K562 (cell line): ENCODE measurements around the gene B3GAT3. TPM values are rescaled to one million over a fixed set of nuclear protein-coding genes. Genes with fewer than 3 reads are reported as not detected.
A peak's percentile ranks its signal among the peaks of the same experiment; 100 is the strongest.

Source experiments
- ATAC-seq: fragments of 200-7000 bp; cut with Tn5 transposase; 3 replicates; pipeline ENCODE4 v1.9.1; 2020; ENCODE audit warnings: moderate library complexity
- BruUV-seq: library from RNA; stranded (reverse); fragments of 400-500 nt; replicated peaks from 2 replicates; lab custom pipeline; 2021; lab: Mats Ljungman, UMichigan
- CTCF ChIA-PET: fragments of 300-600 bp; formaldehyde crosslinking; extraction: SDS; loops from one replicate; lab custom pipeline; 2021; ENCODE audit warnings: low intra/inter-chr PET ratio; lab: Yijun Ruan, JAX
- POLR2A ChIA-PET: fragments of 300-600, 350-650 bp; sonication (Branson Sonifier 250); formaldehyde crosslinking; extraction: SDS; loops from one replicate; lab custom pipeline; 2021; ENCODE audit warnings: antibody characterized with exemption, inconsistent platforms; lab: Yijun Ruan, JAX
- DNase-seq, 4 experiments: peaks; one replicate each; pipeline versions ENCODE4 v3.0.0 to v3.0.0-alpha.2; 2011 to 2018; ENCODE audit warnings: low spot score in 3 of 4, mixed read lengths in 3 of 4; ENCODE audit errors: extremely low read depth in 1 of 4
- FAIRE-seq: peaks from 2 replicates; lab custom pipeline; 2011; peaks lifted over from hg19 to GRCh38; lab: Jason Lieb, UNC
- H2AFZ ChIP-seq: 2 replicates; pipeline ENCODE4 v1.6.0; 2011; ENCODE audit warnings: low read depth, low read length, control low read depth, inconsistent platforms
- H3K27ac ChIP-seq: fragments of 200-600 bp; 3 replicates; pipeline ENCODE4 v1.8.0; 2011; ENCODE audit warnings: low read depth, mild to moderate bottlenecking, control low read depth, inconsistent platforms, low read length, moderate library complexity, mixed read lengths; ENCODE audit errors: extremely low read depth
- H3K27me3 ChIP-seq, 2 experiments: fragments of 300-600 bp in 1 of 2; 2 replicates in 1 of 2; 3 replicates in 1 of 2; pipeline versions ENCODE4 v1.6.0 to v1.8.0; 2011; ENCODE audit warnings: inconsistent platforms in 2 of 2, low read length in 2 of 2, mild to moderate bottlenecking in 1 of 2, mixed read lengths in 1 of 2, moderate library complexity in 1 of 2; ENCODE audit not compliant: control insufficient read depth in 2 of 2, insufficient read depth in 2 of 2
- H3K36me3 ChIP-seq: fragments of 300-600 bp; 3 replicates; pipeline ENCODE4 v1.8.0; 2011; ENCODE audit warnings: mild to moderate bottlenecking, low read length, inconsistent platforms; ENCODE audit not compliant: control insufficient read depth, insufficient read depth
- H3K4me1 ChIP-seq, 2 experiments: fragments of 200-600 bp in 1 of 2; replicated peaks in 1 of 2; 2 replicates in 1 of 2; 3 replicates in 1 of 2; pipeline versions ENCODE4 v1.5.1 to v1.8.0; 2011; ENCODE audit warnings: inconsistent platforms in 2 of 2, low read length in 2 of 2, mild to moderate bottlenecking in 1 of 2, mixed read lengths in 1 of 2, moderate library complexity in 1 of 2; ENCODE audit not compliant: control insufficient read depth in 2 of 2, insufficient read depth in 2 of 2
- H3K4me2 ChIP-seq: 2 replicates; pipeline ENCODE4 v1.6.1; 2011; ENCODE audit warnings: low read length, control low read depth, inconsistent platforms, mixed read lengths; ENCODE audit not compliant: insufficient read depth
- H3K4me3 ChIP-seq: fragments of 200-600 bp; sonication (generic), shearing (Covaris generic); 2 replicates; pipeline ENCODE4 v1.5.1; 2016; ENCODE audit warnings: control low read depth, inconsistent platforms
- H3K79me2 ChIP-seq: fragments of 200-600 bp; 3 replicates; pipeline ENCODE4 v1.8.0; 2011; ENCODE audit warnings: low read length, inconsistent platforms; ENCODE audit not compliant: control insufficient read depth, insufficient read depth
- H3K9ac ChIP-seq, 2 experiments: 2 replicates each; pipeline versions ENCODE4 v1.6.0 to v1.6.1; 2011; ENCODE audit warnings: low read depth in 2 of 2, low read length in 2 of 2, control low read depth in 1 of 2, inconsistent platforms in 1 of 2, mild to moderate bottlenecking in 1 of 2, mixed read lengths in 1 of 2; ENCODE audit not compliant: insufficient read depth in 1 of 2
- H3K9me1 ChIP-seq: one replicate; pipeline ENCODE4 v1.6.0; 2011; ENCODE audit warnings: inconsistent platforms, mild to moderate bottlenecking, low read length, moderate library complexity; ENCODE audit not compliant: control insufficient read depth, insufficient read depth
- H3K9me3 ChIP-seq: replicated peaks from 2 replicates; pipeline ENCODE4 v1.5.1; 2011; ENCODE audit warnings: low read depth, low read length, inconsistent platforms; ENCODE audit not compliant: control insufficient read depth, insufficient read depth
- H4K20me1 ChIP-seq: replicated peaks from 2 replicates; pipeline ENCODE4 v1.6.1; 2011; ENCODE audit warnings: low read length, inconsistent platforms, mixed read lengths; ENCODE audit not compliant: control insufficient read depth, insufficient read depth
- KLF13 ChIP-seq: fragments of 450-650 bp; IDR thresholded peaks from 2 replicates; pipeline ENCODE4 v1.6.1; 2016; ENCODE audit warnings: missing genetic modification characterization, low read depth, mild to moderate bottlenecking, missing compliant biosample characterization, moderate library complexity, borderline replicate concordance
- PHTF2 ChIP-seq: fragments of 250-450 bp; sonication (Bioruptor Pico); IDR thresholded peaks from 2 replicates; pipeline ENCODE4 v1.5.0; 2021; ENCODE audit warnings: mild to moderate bottlenecking
- SMARCB1 ChIP-seq: IDR thresholded peaks from 2 replicates; pipeline ENCODE4 v1.6.1; 2011; ENCODE audit warnings: improper control_type of control experiment, low read depth; ENCODE audit not compliant: insufficient read length
- TAL1 ChIP-seq: fragments of 450-650 bp; IDR thresholded peaks from 2 replicates; pipeline ENCODE4 v1.6.1; 2016; ENCODE audit warnings: mild to moderate bottlenecking
- ZNF121 ChIP-seq: sonication (generic); formaldehyde crosslinking; conservative IDR thresholded peaks from 2 replicates; pipeline ENCODE4 v1.8.0; 2022; ENCODE audit warnings: missing genetic modification reagents
- ZNF507 ChIP-seq: conservative IDR thresholded peaks from 2 replicates; pipeline ENCODE4 v1.6.1; 2017; ENCODE audit warnings: missing genetic modification characterization, missing compliant biosample characterization
- WGBS: fragments of 100-300 bp; shearing (Covaris generic); methylation state at CpG from one replicate; pipeline ENCODE4 v1.1.6; 2016; ENCODE audit warnings: low coverage, mixed read lengths; ENCODE audit not compliant: insufficient coverage; ENCODE audit errors: missing lambda C conversion rate; 5-methylcytosine and 5-hydroxymethylcytosine counted together
- in situ Hi-C: fragments of 300-500 bp; cut with MboI; formaldehyde crosslinking; loops from 4 replicates; pipeline ENCODE4 v1.15.0; 2018; ENCODE audit warnings: inconsistent platforms, mixed read lengths
- intact Hi-C: fragments of 100-400 bp; cut with micrococcal nuclease; formaldehyde crosslinking; loops from 2 replicates; pipeline ENCODE4 v1.14.2; 2022
- polyA plus RNA-seq, 8 experiments: library from polyadenylated mRNA; depleted of rRNA in 4 of 8; stranded (reverse) in 5 of 8; unstranded in 3 of 8; fragments of >200 nt; fragmentation: Nextera tagmentation in 2 of 8; fragmentation: Illumina TruSeq in 1 of 8; extraction: Ambion mirVana in 2 of 8; extraction: Trizol in 1 of 8; gene quantifications; 2 replicates each; pipeline versions ENCODE4 v1.2.1 to v1.2.3, GENCODE V29; 2011 to 2014; ENCODE audit warnings: inconsistent platforms in 1 of 8, missing spikeins in 1 of 8
- total RNA-seq, 7 experiments: library from RNA; depleted of rRNA in 6 of 7; stranded (reverse); fragments of >200 nt in 6 of 7; fragmentation: Illumina TruSeq in 2 of 7; extraction: Trizol in 2 of 7; gene quantifications; 2 replicates each; pipeline versions ENCODE4 v1.2.1 to v1.2.3, GENCODE V29; 2011 to 2021; ENCODE audit warnings: low replicate concordance in 1 of 7
- TF ChIP-seq, protein P1 (sequence below), 3 experiments: fragments of 200-800 bp in 1 of 3; fragments of 250-450 bp in 1 of 3; fragments of 450-650 bp in 1 of 3; sonication (Bioruptor Pico) in 1 of 3; sonication (Bioruptor generic) in 1 of 3; formaldehyde crosslinking in 1 of 3; IDR thresholded peaks; 2 replicates each; pipeline versions ENCODE4 v1.6.1 to v1.8.0; 2016 to 2022; ENCODE audit warnings: mild to moderate bottlenecking in 2 of 3, missing genetic modification characterization in 2 of 3, missing compliant biosample characterization in 1 of 3, moderate library complexity in 1 of 3

Gene B3GAT3
- total and polyA plus RNA-seq, 9 of the 15 experiments (the other 6 are each of a cell fraction or from before 2014, with no cell fraction given): 0.30 to 64.0 (median 21.4) TPM

DNA sequence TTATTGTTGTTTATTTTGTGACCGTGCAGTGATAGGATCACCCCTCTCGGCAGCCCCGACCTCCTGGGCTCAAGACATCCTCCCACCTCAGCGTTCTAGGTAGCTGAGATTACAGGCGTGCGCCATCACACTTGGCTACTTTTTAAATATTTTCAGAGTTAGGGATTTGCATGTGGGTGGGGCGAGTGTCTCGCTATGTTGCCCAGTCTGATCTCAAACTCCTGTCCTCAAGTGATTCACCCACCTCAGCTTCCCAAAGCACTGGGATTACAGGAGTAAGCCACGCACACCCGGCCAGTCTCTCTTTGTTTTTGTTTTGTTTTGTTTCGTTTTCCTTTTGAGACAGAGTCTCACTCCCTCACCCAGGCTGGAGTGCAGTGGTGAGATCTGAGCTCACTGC is 32.5 kb upstream of the B3GAT3 start:
- WGBS: 73% methylated on average over 11 of the region's 11 CpGs
- no TSS peak for BruUV-seq
- ATAC-seq (no peak), DNase-seq (no peak), FAIRE-seq (no peak)
- Histone ChIP-seq H3K27ac (no peak overlapping the region), H3K9me3 (no peaks in the 10 kb centered on the region), H3K36me3 (peaks cover 15% of the 10 kb centered on the region; the same call in 2 of the 3 replicates), H3K9me1 (no peaks in the 10 kb centered on the region), H3K9ac (peak overlapping the region in 1 of 2 experiments; percentile 70; a peak in 1 of 4 replicates), H3K27me3 (no peaks in the 10 kb centered on the region), H3K4me3 (no peak overlapping the region), H3K79me2 (peaks cover 27% of the 10 kb centered on the region), H2AFZ (peak overlapping the region; percentile 54), H4K20me1 (no peaks in the 10 kb centered on the region), H3K4me1 (peaks cover 10 to 28% of the 10 kb centered on the region in 2 experiments; a peak in 4 of 5 replicates), H3K4me2 (0 out of 2 replicates have a peak overlapping the region, but pooled peaks have one; percentile 13)
- TF ChIP-seq ZNF507 (no peak), PHTF2 (CRISPR knock-in tag) (no peak), SMARCB1 (no peak), KLF13 (tag) (no peak), ZNF121 (CRISPR knock-in tag) (peak; percentile 63), TAL1 (no peak)
- TF ChIP-seq, protein P1, sequence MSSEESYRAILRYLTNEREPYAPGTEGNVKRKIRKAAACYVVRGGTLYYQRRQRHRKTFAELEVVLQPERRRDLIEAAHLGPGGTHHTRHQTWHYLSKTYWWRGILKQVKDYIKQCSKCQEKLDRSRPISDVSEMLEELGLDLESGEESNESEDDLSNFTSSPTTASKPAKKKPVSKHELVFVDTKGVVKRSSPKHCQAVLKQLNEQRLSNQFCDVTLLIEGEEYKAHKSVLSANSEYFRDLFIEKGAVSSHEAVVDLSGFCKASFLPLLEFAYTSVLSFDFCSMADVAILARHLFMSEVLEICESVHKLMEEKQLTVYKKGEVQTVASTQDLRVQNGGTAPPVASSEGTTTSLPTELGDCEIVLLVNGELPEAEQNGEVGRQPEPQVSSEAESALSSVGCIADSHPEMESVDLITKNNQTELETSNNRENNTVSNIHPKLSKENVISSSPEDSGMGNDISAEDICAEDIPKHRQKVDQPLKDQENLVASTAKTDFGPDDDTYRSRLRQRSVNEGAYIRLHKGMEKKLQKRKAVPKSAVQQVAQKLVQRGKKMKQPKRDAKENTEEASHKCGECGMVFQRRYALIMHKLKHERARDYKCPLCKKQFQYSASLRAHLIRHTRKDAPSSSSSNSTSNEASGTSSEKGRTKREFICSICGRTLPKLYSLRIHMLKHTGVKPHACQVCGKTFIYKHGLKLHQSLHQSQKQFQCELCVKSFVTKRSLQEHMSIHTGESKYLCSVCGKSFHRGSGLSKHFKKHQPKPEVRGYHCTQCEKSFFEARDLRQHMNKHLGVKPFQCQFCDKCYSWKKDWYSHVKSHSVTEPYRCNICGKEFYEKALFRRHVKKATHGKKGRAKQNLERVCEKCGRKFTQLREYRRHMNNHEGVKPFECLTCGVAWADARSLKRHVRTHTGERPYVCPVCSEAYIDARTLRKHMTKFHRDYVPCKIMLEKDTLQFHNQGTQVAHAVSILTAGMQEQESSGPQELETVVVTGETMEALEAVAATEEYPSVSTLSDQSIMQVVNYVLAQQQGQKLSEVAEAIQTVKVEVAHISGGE (CRISPR knock-in tag; IDR thresholded peaks at IDR 0.05): no peak
- CTCF ChIA-PET: no interaction called here
- in situ Hi-C loops (no loop called here), intact Hi-C loops (no loop called here)
- POLR2A ChIA-PET: interaction anchor here (1.5 to 5.3 kb wide), 4 partner anchors 13 to 73 kb away, joined by 4 to 161 read pairs (median 6); partner anchors contain the start of genes C11orf98, CSKMT, HNRNPUL2 and LBHD1
